K562 (cell line): Measurements from ENCODE around the gene LRP1. TPM values are rescaled to one million over a fixed set of nuclear protein-coding genes. Genes with fewer than 3 reads are reported as not detected.

ENCODE experiments used
- IFI16 ChIP-seq: fragments of 250-450 bp; sonication (Bioruptor Pico); IDR thresholded peaks from 2 replicates; pipeline ENCODE4 v2.1.2; 2022; ENCODE audit warnings: mild to moderate bottlenecking, inconsistent platforms
- MEF2A ChIP-seq: IDR thresholded peaks from 2 replicates; pipeline ENCODE4 v1.6.1; 2011; ENCODE audit warnings: low read depth, mild to moderate bottlenecking, low read length, moderate library complexity; ENCODE audit not compliant: control insufficient read depth
- MTA2 ChIP-seq: fragments of 450-650 bp; IDR thresholded peaks from 2 replicates; pipeline ENCODE4 v1.6.1; 2016; ENCODE audit warnings: low read depth
- PTRF ChIP-seq: fragments of 450-650 bp; IDR thresholded peaks from 2 replicates; pipeline ENCODE4 v1.6.1; 2016; ENCODE audit warnings: mild to moderate bottlenecking, missing genetic modification characterization, missing compliant biosample characterization
- SAP30 ChIP-seq: fragments of 200-600 bp; sonication (generic); IDR thresholded peaks from 2 replicates; pipeline ENCODE4 v1.6.1; 2012; ENCODE audit warnings: borderline replicate concordance, low read depth, mild to moderate bottlenecking, moderate library complexity, low read length, control low read depth, inconsistent platforms; ENCODE audit not compliant: insufficient read depth, poor library complexity, severe bottlenecking
- ZNF77 ChIP-seq: fragments of 250-450 bp; sonication (Bioruptor Pico); IDR thresholded peaks from 2 replicates; pipeline ENCODE4 v1.5.0; 2020
- ZNF778 ChIP-seq: fragments of 450-650 bp; formaldehyde crosslinking; IDR thresholded peaks from 2 replicates; pipeline ENCODE4 v1.4.0; 2020; ENCODE audit warnings: mild to moderate bottlenecking, moderate library complexity
- ZNF780A ChIP-seq: fragments of 250-450 bp; sonication (Bioruptor Pico); IDR thresholded peaks from 2 replicates; pipeline ENCODE4 v1.5.0; 2021; ENCODE audit warnings: mild to moderate bottlenecking
- polyA plus RNA-seq, 8 experiments: library from polyadenylated mRNA; depleted of rRNA in 4 of 8; stranded (reverse) in 5 of 8; unstranded in 3 of 8; fragments of >200 nt; fragmentation: Nextera tagmentation in 2 of 8; fragmentation: Illumina TruSeq in 1 of 8; extraction: Ambion mirVana in 2 of 8; extraction: Trizol in 1 of 8; gene quantifications; 2 replicates each; pipeline versions ENCODE4 v1.2.1 to v1.2.3, GENCODE V29; 2011 to 2014; ENCODE audit warnings: inconsistent platforms in 1 of 8, missing spikeins in 1 of 8
- total RNA-seq, 7 experiments: library from RNA; depleted of rRNA in 6 of 7; stranded (reverse); fragments of >200 nt in 6 of 7; fragmentation: Illumina TruSeq in 2 of 7; extraction: Trizol in 2 of 7; gene quantifications; 2 replicates each; pipeline versions ENCODE4 v1.2.1 to v1.2.3, GENCODE V29; 2011 to 2021; ENCODE audit warnings: low replicate concordance in 1 of 7
- TF ChIP-seq, protein P1 (sequence below): fragments of 450-650 bp; IDR thresholded peaks from 2 replicates; pipeline ENCODE4 v1.6.1; 2014; ENCODE audit warnings: low read depth, mild to moderate bottlenecking, moderate library complexity, borderline replicate concordance
- TF ChIP-seq, protein P2 (sequence below): fragments of 250-450 bp; sonication (Bioruptor Pico); IDR thresholded peaks from 2 replicates; pipeline ENCODE4 v1.4.0; 2020; ENCODE audit warnings: mild to moderate bottlenecking, moderate library complexity, borderline replicate concordance
- TF ChIP-seq, protein P3 (sequence below): fragments of 450-650 bp; IDR thresholded peaks from 2 replicates; pipeline ENCODE4 v1.6.1; 2016; ENCODE audit warnings: missing biosample characterization, missing genetic modification characterization
- TF ChIP-seq, protein P4 (sequence below), 3 experiments: fragments of 200-800 bp in 1 of 3; fragments of 250-450 bp in 1 of 3; fragments of 450-650 bp in 1 of 3; sonication (Bioruptor Pico) in 1 of 3; sonication (Bioruptor generic) in 1 of 3; formaldehyde crosslinking in 1 of 3; IDR thresholded peaks; 2 replicates each; pipeline versions ENCODE4 v1.6.1 to v1.8.0; 2016 to 2022; ENCODE audit warnings: mild to moderate bottlenecking in 2 of 3, missing genetic modification characterization in 2 of 3, missing compliant biosample characterization in 1 of 3, moderate library complexity in 1 of 3

Gene LRP1
- total and polyA plus RNA-seq, 9 of the 15 experiments (the other 6 are each of a cell fraction or from before 2014, with no cell fraction given): 0.04 to 0.64 (median 0.19) TPM; not detected in 2

DNA sequence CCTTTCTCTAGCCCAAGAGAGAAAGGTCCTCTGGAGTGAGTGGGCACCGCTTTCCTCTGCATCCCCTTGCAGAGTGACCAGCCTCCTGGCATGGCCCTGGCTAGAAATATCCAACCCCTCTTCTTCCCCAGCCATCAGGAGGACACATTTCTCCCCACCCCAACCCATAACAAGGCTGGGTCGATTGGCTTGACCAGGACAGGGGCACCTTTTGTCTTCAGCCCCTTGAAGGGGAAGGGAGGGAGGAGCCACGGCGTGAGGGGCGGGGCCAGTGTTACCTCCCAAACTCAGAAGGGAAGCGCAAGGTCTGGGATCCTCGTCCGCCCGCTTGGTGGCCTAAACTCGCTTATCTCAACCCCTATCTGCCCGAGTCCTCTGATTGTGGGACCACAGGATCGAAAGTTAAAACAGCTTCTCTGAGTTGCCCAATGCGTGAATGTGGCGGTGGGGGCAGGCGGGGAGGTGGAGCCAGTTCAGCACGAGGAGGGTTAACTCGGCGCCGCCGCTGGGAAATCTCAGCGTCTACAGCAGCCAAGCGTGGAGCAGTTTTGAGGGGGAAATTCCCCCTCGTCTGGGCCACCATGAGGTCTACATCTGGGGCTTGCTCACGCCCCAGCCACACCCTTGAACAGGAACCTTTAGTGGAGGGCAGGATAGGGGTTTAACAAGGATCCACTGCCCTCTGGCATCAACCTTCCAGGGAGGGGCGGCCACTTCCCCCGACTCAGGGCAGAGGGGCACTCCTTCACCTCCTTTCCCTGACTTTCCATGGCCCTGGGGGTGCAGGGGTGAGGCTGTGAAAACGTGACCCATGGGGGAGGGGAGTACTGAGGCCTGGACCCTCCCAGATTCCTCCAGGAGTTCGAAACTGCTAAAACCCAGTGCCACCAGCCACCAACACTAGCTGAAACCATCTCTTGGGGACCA, 17.9 kb upstream of the LRP1 start (continued):
- TF ChIP-seq, protein P1, sequence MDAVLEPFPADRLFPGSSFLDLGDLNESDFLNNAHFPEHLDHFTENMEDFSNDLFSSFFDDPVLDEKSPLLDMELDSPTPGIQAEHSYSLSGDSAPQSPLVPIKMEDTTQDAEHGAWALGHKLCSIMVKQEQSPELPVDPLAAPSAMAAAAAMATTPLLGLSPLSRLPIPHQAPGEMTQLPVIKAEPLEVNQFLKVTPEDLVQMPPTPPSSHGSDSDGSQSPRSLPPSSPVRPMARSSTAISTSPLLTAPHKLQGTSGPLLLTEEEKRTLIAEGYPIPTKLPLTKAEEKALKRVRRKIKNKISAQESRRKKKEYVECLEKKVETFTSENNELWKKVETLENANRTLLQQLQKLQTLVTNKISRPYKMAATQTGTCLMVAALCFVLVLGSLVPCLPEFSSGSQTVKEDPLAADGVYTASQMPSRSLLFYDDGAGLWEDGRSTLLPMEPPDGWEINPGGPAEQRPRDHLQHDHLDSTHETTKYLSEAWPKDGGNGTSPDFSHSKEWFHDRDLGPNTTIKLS: no peak
- TF ChIP-seq ZNF77 (CRISPR knock-in tag): no peak
- no peak for TF ChIP-seq ZNF780A (CRISPR knock-in tag)
- no peak for TF ChIP-seq SAP30
- TF ChIP-seq, protein P2, sequence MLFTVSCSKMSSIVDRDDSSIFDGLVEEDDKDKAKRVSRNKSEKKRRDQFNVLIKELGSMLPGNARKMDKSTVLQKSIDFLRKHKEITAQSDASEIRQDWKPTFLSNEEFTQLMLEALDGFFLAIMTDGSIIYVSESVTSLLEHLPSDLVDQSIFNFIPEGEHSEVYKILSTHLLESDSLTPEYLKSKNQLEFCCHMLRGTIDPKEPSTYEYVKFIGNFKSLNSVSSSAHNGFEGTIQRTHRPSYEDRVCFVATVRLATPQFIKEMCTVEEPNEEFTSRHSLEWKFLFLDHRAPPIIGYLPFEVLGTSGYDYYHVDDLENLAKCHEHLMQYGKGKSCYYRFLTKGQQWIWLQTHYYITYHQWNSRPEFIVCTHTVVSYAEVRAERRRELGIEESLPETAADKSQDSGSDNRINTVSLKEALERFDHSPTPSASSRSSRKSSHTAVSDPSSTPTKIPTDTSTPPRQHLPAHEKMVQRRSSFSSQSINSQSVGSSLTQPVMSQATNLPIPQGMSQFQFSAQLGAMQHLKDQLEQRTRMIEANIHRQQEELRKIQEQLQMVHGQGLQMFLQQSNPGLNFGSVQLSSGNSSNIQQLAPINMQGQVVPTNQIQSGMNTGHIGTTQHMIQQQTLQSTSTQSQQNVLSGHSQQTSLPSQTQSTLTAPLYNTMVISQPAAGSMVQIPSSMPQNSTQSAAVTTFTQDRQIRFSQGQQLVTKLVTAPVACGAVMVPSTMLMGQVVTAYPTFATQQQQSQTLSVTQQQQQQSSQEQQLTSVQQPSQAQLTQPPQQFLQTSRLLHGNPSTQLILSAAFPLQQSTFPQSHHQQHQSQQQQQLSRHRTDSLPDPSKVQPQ (CRISPR knock-in tag): no peak
- TF ChIP-seq MEF2A: no peak
- TF ChIP-seq ZNF778: no peak
- TF ChIP-seq MTA2: 0 out of 2 replicates have a peak, but pooled peaks have one; percentile 20
- TF ChIP-seq PTRF (tag): no peak
- TF ChIP-seq, protein P3, sequence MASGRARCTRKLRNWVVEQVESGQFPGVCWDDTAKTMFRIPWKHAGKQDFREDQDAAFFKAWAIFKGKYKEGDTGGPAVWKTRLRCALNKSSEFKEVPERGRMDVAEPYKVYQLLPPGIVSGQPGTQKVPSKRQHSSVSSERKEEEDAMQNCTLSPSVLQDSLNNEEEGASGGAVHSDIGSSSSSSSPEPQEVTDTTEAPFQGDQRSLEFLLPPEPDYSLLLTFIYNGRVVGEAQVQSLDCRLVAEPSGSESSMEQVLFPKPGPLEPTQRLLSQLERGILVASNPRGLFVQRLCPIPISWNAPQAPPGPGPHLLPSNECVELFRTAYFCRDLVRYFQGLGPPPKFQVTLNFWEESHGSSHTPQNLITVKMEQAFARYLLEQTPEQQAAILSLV (tag): no peak
- no peak for TF ChIP-seq IFI16 (CRISPR knock-in tag)
- TF ChIP-seq, protein P4, sequence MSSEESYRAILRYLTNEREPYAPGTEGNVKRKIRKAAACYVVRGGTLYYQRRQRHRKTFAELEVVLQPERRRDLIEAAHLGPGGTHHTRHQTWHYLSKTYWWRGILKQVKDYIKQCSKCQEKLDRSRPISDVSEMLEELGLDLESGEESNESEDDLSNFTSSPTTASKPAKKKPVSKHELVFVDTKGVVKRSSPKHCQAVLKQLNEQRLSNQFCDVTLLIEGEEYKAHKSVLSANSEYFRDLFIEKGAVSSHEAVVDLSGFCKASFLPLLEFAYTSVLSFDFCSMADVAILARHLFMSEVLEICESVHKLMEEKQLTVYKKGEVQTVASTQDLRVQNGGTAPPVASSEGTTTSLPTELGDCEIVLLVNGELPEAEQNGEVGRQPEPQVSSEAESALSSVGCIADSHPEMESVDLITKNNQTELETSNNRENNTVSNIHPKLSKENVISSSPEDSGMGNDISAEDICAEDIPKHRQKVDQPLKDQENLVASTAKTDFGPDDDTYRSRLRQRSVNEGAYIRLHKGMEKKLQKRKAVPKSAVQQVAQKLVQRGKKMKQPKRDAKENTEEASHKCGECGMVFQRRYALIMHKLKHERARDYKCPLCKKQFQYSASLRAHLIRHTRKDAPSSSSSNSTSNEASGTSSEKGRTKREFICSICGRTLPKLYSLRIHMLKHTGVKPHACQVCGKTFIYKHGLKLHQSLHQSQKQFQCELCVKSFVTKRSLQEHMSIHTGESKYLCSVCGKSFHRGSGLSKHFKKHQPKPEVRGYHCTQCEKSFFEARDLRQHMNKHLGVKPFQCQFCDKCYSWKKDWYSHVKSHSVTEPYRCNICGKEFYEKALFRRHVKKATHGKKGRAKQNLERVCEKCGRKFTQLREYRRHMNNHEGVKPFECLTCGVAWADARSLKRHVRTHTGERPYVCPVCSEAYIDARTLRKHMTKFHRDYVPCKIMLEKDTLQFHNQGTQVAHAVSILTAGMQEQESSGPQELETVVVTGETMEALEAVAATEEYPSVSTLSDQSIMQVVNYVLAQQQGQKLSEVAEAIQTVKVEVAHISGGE (CRISPR knock-in tag; IDR thresholded peaks at IDR 0.05): peak in 1 of 3 experiments; percentile 24; a peak in 1 of 6 replicates
